GM18526 (cell line): ENCODE measurements around the gene TNFRSF4.

Experiments used
- POLR2A ChIP-seq: IDR thresholded peaks from 3 replicates; pipeline ENCODE4 v1.6.1; 2011; ENCODE audit not compliant: insufficient read length; ENCODE audit errors: extremely low read depth

TNFRSF4 gene

GRCh38 chr1:1167841-1168450, 46.0 kb downstream of the TNFRSF4 start:
- no peak for TF ChIP-seq POLR2A

- no peak for TF ChIP-seq POLR2A
Measured at GRCh38 chr1:1167398-1167821, 46.5 kb downstream of the TNFRSF4 start.

GRCh38 chr1:1166642-1167397, 47.1 kb downstream of the TNFRSF4 start:
- no peak for TF ChIP-seq POLR2A

GRCh38 chr1:1165900-1166421, 48.0 kb downstream of the TNFRSF4 start:
- TF ChIP-seq POLR2A = no peak

GRCh38 chr1:1165485-1165884, 48.5 kb downstream of the TNFRSF4 start:
- no peak for TF ChIP-seq POLR2A

GRCh38 chr1:1164701-1165451, 49.1 kb downstream of the TNFRSF4 start:
- TF ChIP-seq POLR2A = no peak

GRCh38 chr1:1164361-1164700, 49.6 kb downstream of the TNFRSF4 start:
- TF ChIP-seq POLR2A = no peak

- TF ChIP-seq POLR2A = no peak
Measured at GRCh38 chr1:1163538-1164070, 50.3 kb downstream of the TNFRSF4 start.

GRCh38 chr1:1162597-1163537, 51.1 kb downstream of the TNFRSF4 start:
- TF ChIP-seq POLR2A = no peak

GRCh38 chr1:1161683-1162079, 52.3 kb downstream of the TNFRSF4 start:
- no peak for TF ChIP-seq POLR2A
